Measurements from ENCODE around the gene PMEPA1. TPM values are rescaled to one million over a fixed set of nuclear protein-coding genes. Genes with fewer than 3 reads are reported as not detected.
A peak's percentile ranks its signal among the peaks of the same experiment; 100 is the strongest.

PMEPA1 gene
- total RNA-seq, 1 donor from 2014 or later = 39.9 TPM

GRCh38 chr20:57618091-57618763 is 91.6 kb downstream of the PMEPA1 start:
- Mint-ChIP-seq H3K4me3 (no peak overlapping the region), H3K9me3 (no peaks in the 10 kb centered on the region), H3K27ac (no peak overlapping the region), H3K27me3 (ENCODE audit: low read depth) (peaks cover 43% of the 10 kb centered on the region), H3K36me3 (no peaks in the 10 kb centered on the region), H3K4me1 (no peaks in the 10 kb centered on the region)
- DNase-seq (ENCODE audit: low spot score in 2 of 2, unreplicated experiment in 2 of 2) = no peak
- TF ChIP-seq CTCF (IDR thresholded peaks at IDR 0.05; ENCODE audit: unreplicated experiment) = no peak

- Mint-ChIP-seq H3K27ac (no peak overlapping the region), H3K4me3 (no peak overlapping the region), H3K4me1 (no peaks in the 10 kb centered on the region), H3K9me3 (no peaks in the 10 kb centered on the region), H3K36me3 (no peaks in the 10 kb centered on the region), H3K27me3 (ENCODE audit: low read depth) (peaks cover 48% of the 10 kb centered on the region)
- TF ChIP-seq CTCF (IDR thresholded peaks at IDR 0.05; ENCODE audit: unreplicated experiment) = no peak
- no peak for DNase-seq (ENCODE audit: low spot score in 2 of 2, unreplicated experiment in 2 of 2)
Observed at GRCh38 chr20:57617079-57617795, 92.6 kb downstream of the PMEPA1 start.

GRCh38 chr20:57616143-57616951 is 93.5 kb downstream of the PMEPA1 start:
- H3K27ac Mint-ChIP-seq = no peak overlapping the region
- peaks cover 48% of the 10 kb centered on the region for H3K27me3 Mint-ChIP-seq (ENCODE audit: low read depth)
- H3K4me1 Mint-ChIP-seq = no peaks in the 10 kb centered on the region
- no peak overlapping the region for H3K4me3 Mint-ChIP-seq
- no peak for DNase-seq (ENCODE audit: low spot score in 2 of 2, unreplicated experiment in 2 of 2)
- no peaks in the 10 kb centered on the region for H3K36me3 Mint-ChIP-seq
- no peaks in the 10 kb centered on the region for H3K9me3 Mint-ChIP-seq
- no peak for TF ChIP-seq CTCF (IDR thresholded peaks at IDR 0.05; ENCODE audit: unreplicated experiment)

- Mint-ChIP-seq H3K27me3 (ENCODE audit: low read depth) (peaks cover 54% of the 10 kb centered on the region), H3K36me3 (no peaks in the 10 kb centered on the region), H3K4me3 (no peak overlapping the region), H3K27ac (no peak overlapping the region), H3K9me3 (no peaks in the 10 kb centered on the region), H3K4me1 (no peaks in the 10 kb centered on the region)
- TF ChIP-seq CTCF (IDR thresholded peaks at IDR 0.05; ENCODE audit: unreplicated experiment) = no peak
- DNase-seq (ENCODE audit: low spot score in 2 of 2, unreplicated experiment in 2 of 2) = no peak
Observed at GRCh38 chr20:57615445-57615811, 94.4 kb downstream of the PMEPA1 start.

- DNase-seq (ENCODE audit: low spot score in 2 of 2, unreplicated experiment in 2 of 2) = peak in 1 of 2 experiments; percentile 6
- no peaks in the 10 kb centered on the region for H3K36me3 Mint-ChIP-seq
- no peak overlapping the region for H3K4me3 Mint-ChIP-seq
- peaks cover 54% of the 10 kb centered on the region for H3K27me3 Mint-ChIP-seq (ENCODE audit: low read depth)
- no peak for TF ChIP-seq CTCF (IDR thresholded peaks at IDR 0.05; ENCODE audit: unreplicated experiment)
- no peak overlapping the region for H3K27ac Mint-ChIP-seq
- H3K4me1 Mint-ChIP-seq = no peaks in the 10 kb centered on the region
- no peaks in the 10 kb centered on the region for H3K9me3 Mint-ChIP-seq
Observed at GRCh38 chr20:57614490-57615444, 95.0 kb downstream of the PMEPA1 start.
